Activated CD8-positive, alpha-beta memory T cell treated with anti-CD3 and anti-CD28 coated beads for 48 hours (primary cell): ENCODE data around the gene GDF11.

Experiments used
- DNase-seq, 3 experiments: peaks; one replicate each; pipeline ENCODE4 v3.0.0-alpha.2; 2020; ENCODE audit warnings: low read depth in 2 of 3, low spot score in 2 of 3

GDF11 gene

GRCh38 chr12:55707219-55707671 is 35.7 kb upstream of the GDF11 start:
- DNase-seq = no peak

GRCh38 chr12:55707841-55708694 is 34.9 kb upstream of the GDF11 start, which contains the start of gene ITGA7:
ITGA7 (minus strand) TSS chr12:55707904; CDS start chr12:55707682, 222 bp downstream.
- peak in 2 of 3 experiments; percentile 32 to 39 for DNase-seq

GRCh38 chr12:55708695-55709233 is 34.2 kb upstream of the GDF11 start:
- no peak for DNase-seq

- DNase-seq = no peak
Measured at GRCh38 chr12:55711786-55712553, 31.0 kb upstream of the GDF11 start.

GRCh38 chr12:55712700-55713415 is 30.1 kb upstream of the GDF11 start:
- no peak for DNase-seq

- DNase-seq = no peak
Measured at GRCh38 chr12:55713721-55714120, 29.2 kb upstream of the GDF11 start.

- DNase-seq = no peak
Measured at GRCh38 chr12:55715169-55715764, 27.7 kb upstream of the GDF11 start.

GRCh38 chr12:55715833-55716581 is 26.9 kb upstream of the GDF11 start, which contains the start of gene BLOC1S1:
BLOC1S1 (plus strand) TSS chr12:55716046; CDS start chr12:55716052, 6 bp downstream.
- peak; percentile 86 to 95 (median 95) for DNase-seq

GRCh38 chr12:55716582-55716957 is 26.4 kb upstream of the GDF11 start:
- no peak for DNase-seq

GRCh38 chr12:55717011-55718007 is 25.6 kb upstream of the GDF11 start:
- DNase-seq = no peak

- no peak for DNase-seq
Measured at GRCh38 chr12:55718015-55718414, 24.9 kb upstream of the GDF11 start.

- no peak for DNase-seq
Measured at GRCh38 chr12:55718624-55719275, 24.2 kb upstream of the GDF11 start.

GRCh38 chr12:55719371-55719770 is 23.6 kb upstream of the GDF11 start:
- DNase-seq = no peak

GRCh38 chr12:55720071-55720564 is 22.8 kb upstream of the GDF11 start, which contains the start of gene RDH5:
RDH5 (plus strand) TSS chr12:55720393; CDS start chr12:55721185, 792 bp downstream.
- DNase-seq = no peak

- no peak for DNase-seq
Measured at GRCh38 chr12:55720894-55721444, 22.0 kb upstream of the GDF11 start.

- DNase-seq = no peak
Measured at GRCh38 chr12:55721601-55722213, 21.2 kb upstream of the GDF11 start.

GRCh38 chr12:55722948-55723347 is 20.0 kb upstream of the GDF11 start:
- no peak for DNase-seq
